Measurements from ENCODE around the gene DHDH.

The DHDH gene

DNA sequence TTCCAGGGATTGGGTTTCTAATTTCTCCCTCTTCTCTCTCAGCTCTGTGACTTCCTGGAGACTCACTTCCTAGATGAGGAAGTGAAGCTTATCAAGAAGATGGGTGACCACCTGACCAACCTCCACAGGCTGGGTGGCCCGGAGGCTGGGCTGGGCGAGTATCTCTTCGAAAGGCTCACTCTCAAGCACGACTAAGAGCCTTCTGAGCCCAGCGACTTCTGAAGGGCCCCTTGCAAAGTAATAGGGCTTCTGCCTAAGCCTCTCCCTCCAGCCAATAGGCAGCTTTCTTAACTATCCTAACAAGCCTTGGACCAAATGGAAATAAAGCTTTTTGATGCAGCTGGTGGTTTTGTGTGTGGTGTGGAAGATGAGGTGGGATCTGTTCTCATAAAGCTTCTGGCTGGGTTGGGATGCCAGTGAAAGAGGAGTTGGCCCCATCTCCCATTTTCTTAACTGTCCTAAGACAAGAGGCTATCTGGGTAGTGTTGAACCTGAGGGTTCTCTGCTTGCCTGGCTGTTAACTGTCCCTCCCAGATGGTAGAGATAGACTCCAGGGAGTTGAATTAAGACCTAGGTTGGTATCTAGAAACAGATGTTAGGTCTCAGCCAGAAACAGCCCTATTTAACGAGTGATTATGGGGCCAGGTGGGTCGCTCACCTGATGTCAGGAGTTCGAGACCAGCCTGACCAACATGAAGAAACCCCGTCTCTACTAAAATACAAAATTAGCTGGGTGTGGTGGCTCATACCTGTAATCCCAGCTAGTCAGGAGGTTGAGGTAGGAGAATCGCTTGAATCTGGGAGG lies 33.2 kb downstream of the DHDH start:
- DNase-seq (ENCODE audit: low spot score), result peak; percentile 63

DNA sequence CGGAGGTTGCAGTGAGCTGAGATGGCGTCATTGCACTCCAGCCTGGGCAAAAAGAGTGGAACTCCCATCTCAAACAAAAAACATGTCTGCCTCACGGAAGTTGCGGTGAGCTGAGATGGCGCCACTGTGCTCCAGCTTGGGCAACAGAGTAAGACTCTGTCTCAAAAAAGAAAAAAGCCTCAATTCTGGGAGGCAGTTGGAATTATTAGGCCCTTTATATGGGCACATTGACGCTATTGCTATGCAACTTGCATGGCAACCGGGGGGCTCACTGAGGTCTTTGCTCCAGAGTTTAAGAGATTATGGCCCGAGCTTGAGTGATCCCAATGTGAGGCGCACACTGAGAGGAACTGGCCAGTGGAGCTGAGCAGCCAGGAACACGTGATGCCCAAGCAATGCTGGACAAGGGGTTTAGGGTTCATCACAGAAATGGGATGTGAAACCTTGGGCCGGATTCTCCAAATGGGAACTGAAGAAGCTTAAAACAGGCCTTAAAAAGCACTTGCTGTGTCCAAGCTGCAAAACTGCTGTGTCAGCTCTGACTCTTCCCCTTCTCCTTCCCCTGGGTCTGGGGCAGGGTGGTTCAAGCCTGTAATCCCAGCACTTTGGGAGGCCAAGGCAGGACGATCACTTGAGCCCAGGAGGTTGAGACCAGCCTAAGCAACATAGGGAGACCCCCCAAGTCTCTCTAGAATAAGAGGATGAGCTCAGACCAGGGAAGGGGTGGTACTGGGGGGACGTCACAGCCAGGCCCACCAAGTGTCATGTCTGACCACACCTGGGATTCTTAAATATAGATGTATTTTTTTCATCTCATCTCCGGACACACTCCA lies 34.1 kb downstream of the DHDH start:
- DNase-seq (ENCODE audit: low spot score), result peak; percentile 52

DNA sequence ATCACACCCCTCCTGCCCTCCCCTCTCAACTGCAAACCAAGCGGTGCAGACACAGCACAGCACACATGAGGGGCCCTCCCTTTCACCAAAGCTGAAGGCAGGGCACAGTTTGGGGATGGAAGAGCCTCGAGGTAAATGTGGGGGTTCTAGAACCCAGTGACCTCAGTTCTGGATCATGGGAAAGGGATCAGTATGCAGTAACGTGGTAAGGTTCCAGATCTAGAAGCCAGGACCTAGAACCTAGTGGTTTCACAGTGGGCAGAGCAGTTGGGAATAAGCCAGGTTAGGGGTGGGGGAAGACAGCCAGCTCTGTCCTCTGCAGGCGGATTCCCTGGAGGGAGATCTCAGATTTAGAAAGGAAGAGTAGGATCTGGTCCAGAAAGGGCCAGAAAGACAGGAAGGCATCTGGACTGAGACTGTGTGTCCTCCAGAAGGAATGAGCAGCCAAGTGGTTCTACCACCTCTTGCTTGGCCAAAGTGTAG lies 34.7 kb downstream of the DHDH start:
- no peak for DNase-seq (ENCODE audit: low spot score)

DNA sequence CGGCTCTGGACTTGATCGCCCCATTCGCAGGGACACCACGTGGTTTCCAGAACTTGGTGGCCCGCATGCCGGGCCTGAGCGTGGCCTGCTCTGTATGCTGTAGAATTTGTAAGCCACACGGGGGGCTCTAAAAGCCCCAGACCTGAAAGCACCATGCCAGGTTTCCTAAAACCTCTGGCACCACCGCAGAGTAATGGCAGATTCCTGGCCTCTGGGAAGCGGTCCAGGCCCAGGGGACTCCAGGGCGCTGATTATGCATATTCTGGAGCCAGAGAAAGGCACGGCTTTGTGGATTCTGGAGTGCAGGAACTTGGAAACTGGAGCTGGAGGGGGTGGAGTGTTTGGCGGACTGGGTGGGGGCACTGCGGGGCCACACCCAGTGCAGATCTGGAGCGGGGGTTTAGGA lies 35.3 kb downstream of the DHDH start:
- DNase-seq (ENCODE audit: low spot score), result no peak

DNA sequence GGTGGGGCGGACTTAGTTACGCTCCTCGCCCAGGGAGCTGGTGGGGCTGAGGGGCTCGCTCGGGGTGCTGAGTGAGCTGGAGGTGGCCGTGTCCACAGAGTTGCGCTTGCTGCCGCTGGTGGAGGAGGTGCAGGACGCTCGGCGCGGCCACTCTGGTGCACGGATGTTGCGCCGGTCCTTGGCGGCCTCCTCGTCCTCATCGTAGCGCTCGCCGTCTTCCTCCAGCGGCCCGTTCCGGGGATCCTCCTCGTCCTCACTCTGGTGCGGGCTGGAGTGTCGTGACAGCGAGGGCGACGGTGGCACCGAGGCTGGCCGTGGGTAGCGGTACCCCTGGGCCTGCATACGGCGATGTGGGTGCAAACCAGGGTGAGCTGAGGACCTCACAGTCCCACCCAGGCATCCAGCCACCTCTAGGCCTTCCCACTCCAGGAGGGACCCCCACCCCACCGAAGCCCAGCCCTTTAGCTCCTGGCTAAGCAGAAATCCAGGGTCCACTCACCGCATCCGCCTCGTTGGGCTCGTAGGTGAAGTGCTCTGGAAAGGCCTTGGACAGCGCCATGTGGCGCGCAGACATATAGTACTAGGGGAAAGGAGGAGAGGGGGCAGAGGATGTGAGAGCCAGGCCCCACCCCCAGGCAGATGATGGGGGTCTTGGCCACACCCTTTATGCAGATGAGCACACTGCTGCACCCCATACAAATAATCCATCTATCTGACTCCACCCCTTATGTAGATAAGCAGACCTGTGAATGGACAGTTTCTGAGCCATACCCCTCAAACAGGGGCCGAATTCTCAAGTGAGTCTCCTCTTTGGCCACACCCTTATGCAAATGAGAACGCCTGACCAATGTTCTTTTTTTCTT lies 36.0 kb downstream of the DHDH start:
- peak; percentile 61 for DNase-seq (ENCODE audit: low spot score)

DNA sequence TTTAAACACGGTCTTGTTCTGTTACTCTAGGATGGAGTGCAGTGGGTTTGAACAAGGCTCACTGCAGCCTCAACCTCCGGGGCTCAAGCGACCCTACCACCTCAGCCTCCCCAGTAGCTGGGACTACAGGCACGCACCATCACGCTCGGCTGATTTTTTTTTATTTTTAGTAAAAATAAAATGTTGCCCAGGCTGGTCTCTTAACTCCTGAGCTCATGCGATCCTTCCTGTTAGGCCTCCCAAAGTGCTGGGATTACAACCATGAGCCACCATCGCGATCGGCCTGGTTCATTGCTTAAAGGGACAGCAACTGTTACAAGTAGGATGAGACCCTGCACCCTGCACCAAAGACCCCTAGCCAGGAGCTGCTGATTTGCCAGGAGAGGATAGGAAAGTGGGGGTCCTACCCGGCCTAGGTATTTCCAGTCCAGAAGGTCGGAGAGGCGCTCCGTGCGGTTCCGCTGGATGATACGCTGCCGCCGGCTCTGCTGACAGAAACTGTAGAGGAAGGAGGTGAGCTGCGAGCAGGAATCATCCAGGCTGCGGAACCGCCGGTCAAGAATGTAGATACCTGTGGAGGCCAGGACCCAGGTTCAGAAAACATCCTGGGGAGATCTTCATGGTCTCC lies 36.8 kb downstream of the DHDH start:
- DNase-seq (ENCODE audit: low spot score), result no peak

DNA sequence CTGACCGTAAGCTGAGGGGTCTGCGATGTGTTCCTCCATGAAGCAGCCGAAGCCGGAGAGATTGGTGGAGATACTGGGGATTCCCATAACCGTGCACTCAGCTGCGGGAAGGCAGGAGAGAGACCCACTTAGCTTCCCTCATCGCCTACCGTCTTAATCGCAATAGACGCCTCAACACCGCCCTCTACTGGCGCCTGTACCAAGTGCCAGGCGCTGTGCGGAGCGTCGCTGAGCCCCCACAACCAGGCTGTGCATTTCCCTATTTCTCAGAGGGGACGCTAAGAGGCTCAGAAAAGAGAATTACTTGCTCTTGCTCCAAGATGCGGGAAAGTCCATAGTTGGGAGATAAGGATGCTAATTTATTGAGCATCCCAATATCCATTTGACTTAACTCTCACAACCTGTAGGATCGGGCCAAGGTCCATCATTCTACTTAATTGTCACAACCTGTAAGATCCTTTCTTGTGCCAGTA lies 37.5 kb downstream of the DHDH start:
- DNase-seq (ENCODE audit: low spot score), result peak; percentile 92

DNA sequence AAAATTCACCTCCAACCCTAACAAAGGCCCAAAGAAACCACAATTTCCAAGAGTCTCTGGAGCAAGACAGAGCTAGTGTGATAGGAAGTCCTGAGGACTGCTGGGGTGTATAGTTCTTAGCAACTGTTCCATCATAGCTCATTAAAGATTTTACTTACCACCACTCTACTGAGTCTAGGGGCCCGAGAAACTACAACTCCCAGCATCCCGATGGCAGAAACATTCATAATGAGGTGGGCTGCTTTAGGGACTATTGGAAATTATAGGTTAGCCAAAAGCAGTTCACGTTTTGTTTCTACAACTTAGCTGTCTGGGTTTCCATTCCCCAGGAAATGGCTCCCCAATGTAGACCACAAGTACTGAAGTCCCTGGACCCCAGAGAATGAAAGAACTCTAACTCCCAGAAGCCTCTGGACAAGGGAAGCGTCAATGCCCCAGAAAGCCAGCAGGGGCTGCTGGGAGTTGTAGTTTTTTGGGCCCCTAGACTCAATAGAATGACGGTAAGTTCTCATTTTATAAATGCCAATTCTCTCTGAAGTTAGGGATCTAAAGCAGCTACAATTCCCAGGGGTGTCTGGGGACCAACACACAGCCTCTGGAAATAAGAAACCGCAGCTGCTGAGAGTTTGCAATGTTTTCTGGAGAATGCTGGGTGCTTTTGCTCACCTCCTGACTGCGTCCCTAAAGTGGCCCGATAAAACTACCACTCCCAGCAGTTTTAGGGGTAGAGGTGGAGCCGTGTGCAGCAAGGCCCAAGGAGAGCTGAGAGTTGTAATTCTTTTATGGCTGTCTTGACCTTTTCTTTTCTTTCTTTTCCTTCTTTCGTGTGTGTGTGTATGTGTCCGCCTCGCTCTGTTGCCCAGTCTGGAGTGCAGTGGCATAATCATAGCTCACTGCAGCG lies 42.7 kb downstream of the DHDH start:
- DNase-seq (ENCODE audit: low spot score), result peak; percentile 31

DNA sequence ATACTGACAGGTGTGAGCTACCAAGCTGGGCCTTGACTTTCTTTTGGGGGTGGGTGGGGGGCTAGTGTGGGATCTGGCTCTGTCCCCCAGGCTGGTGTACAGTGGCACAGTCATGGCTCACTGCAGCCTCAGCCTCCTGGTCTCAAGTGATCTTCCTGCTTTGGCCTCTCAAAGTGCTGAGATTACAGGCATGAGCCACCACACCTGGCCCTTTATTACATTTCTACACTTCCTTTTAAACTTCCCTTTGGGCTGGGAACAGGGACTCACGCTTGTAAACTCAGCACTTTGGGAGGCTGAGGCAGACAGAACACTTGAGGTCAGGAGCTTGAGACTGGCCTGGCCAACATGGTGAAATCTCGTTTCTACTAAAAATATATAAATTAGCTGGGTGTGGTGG lies 43.6 kb downstream of the DHDH start:
- no peak for DNase-seq (ENCODE audit: low spot score)

DNA sequence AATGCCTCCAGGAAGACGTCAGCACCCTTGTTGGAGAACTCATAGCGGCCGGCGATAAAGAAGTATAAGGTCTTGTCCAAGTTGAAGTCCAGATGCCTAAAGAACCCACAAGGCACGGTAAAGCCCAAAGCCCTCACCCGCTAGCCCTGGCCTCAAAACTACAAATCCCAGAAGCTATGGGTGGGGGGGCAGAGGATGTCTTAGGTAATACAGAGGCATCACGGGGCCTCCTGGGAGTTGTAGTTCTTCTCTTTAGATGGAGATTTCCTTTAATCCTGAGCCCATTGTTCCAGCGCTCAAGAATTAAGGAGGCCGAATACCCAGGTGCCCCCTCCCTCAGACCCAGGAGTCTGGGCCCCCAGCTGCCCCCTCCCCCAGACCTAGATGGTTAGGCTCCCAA lies 48.8 kb downstream of the DHDH start:
- no peak for DNase-seq (ENCODE audit: low spot score)

DNA sequence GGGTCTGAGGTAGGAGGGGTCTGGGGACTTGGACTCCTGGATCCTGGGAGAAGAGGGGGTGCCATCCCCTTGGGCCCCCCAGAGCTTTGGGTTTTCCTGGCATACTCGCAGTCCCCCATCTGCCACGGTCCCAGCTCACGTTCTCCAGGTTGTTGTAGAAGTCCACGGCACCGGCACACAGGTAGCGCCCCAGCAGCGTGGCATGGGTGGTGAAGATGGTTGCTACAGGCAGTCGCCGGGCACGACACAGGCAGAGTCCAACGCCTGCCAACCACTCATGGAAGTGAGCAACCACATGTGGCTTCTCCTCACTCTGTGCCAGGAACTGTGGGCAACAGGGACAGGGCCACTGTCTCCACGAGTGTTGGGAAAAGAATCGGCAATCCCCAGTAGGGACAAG lies 52.2 kb downstream of the DHDH start:
- DNase-seq (ENCODE audit: low spot score), result no peak

DNA sequence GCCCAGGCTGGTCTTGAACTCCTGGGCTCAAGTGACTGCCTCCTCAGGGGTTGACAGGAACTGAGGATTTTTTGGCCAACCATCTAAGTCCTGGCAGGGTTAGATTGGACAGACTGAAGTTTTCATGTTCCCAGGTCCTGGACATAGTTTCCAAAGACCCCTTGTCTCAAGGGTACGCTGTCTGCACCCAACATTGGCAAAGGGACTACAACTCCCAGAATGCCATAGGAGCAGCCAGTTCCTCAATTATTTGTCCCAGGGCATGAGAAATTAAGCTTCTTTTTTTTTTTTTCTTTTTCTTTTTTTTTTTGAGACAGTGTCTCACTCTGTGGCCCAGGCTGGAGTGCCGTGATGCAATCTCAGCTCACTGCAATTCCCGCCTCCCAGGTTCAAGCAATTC lies 52.7 kb downstream of the DHDH start:
- DNase-seq (ENCODE audit: low spot score), result no peak

DNA sequence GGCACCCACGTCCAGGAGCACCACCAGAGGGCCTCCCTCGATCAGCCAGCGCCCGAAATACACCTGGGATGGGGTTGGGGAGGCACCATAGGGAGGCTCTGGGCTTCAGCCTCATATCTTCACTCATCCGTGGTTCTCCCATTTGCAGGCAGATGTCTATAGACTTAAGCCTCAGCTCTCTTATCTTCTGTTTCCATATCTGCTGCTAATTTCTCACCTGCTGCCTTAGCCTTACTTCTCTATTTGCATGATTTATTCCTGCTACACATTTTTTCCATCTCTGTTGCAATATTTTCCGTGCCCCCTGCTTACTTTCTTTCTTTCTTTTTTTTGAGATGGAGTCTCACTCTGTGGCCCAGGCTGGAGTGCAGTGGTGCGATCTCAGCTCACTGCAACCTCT lies 53.8 kb downstream of the DHDH start:
- no peak for DNase-seq (ENCODE audit: low spot score)

DNA sequence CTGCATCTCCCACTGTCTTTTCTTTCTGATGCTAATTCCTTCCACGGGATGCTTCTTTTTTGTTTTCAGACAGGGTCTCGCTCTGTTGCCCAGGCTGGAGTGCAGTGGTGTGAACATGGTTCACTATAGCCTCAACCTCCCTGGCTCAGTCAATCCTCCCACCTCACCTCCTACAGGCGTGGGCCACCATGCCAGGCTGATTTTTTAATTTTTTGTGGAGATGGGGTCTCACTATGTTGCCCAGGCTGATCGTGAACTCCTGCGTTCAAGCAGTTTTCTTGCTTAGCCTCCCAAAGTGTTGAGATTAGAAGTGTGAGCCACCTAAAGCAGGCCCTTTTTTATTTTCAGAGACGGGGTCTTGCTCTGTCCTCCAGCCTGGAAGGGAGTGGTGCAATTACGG lies 54.8 kb downstream of the DHDH start:
- DNase-seq (ENCODE audit: low spot score), result no peak

DNA sequence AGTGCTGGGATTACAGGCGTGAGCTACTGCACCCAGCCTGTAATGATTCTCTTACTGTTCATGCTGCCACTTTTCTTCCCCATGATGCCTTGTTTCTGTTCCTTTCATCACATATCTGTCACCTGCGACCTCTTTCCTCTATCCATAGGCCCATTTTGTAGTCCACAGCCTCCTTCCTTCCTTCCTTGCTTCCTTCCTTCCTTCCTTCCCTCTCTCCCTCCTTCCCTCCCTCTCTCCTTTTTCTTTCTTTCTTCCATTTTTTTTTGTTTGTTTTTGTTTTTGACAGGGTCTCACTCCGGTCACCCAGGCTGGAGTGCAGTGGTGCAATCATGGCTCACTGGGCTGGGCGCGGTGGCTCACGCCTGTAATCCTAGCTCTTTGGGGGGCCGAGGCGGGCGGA lies 55.4 kb downstream of the DHDH start:
- no peak for DNase-seq (ENCODE audit: low spot score)

DNA sequence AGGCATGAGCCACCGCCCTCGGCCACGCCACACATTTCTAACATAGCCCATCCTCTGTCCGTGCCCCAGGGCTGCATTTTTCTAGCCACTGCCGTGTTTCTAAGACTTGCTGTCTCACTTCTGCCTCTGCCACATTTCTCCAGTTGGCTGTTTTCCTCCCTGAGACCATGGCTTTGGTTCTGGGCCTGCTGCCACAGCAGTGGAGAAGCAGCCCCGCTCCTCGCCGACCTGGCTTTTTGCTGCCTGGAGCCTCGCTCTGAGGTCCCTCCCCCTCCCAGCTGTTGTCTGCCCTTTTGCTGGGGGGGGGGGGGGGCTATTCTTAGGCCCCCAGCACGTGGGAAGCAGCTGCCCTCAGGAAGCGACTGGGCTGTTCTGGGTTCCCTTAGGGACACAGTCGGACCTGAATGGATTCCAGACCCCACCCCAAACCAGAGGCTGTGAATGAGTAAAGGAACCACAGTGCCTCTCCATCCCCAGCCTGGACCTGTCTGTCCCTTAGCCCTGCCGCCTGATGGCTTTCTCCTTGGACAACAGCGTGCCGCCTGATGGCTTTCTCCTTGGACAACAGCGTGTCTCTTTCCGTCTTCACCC lies 56.3 kb downstream of the DHDH start:
- DNase-seq (ENCODE audit: low spot score), result no peak

DNA sequence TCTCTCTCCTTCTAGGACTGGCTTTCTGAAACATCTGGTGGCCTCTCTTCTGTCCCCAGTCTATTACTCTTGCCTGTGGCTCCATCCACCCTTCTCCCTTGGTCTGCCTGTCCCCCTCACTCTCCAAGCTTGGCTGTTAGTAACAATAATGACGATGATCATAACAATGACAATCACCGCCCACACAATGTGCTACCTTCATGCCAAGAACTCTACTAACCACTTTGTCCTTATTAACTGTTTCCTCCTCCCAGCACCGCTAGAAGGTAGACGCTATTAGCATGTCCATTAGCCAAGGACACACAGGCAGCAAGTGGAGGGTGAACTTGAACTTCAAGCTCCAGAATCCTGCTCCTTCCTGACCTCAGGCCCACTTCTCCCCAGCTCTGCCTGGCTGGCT lies 56.9 kb downstream of the DHDH start:
- no peak for DNase-seq (ENCODE audit: low spot score)

DNA sequence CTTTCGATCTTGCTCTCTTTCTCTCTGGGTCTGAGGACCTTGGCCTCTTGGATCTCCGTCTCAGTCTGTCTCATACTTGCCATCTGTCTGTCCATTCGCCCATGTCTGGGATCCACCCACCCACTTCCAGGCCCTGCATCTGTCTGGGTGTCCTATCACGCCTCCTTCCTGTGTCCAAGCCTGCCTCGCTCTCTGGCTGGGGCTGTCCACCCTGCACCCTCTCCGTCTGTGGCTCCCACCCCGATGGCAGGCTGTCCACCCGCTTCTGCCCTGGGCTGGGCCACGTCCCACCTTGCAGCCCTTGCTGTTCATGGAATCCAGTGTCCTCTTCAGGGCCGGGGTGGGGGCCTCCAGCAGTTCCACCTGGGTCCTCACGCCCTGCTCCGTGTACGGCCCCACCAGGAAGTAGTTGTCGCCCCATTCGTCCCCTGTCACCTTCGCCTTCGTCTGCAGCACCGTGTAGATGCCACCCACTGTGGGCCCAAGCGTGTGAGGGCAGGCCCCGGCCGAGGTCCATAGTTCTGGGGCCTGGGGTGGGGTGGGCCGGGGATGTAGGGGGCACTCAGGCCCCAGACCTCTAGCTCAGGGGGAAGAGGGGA lies 57.6 kb downstream of the DHDH start:
- no peak for DNase-seq (ENCODE audit: low spot score)

DNA sequence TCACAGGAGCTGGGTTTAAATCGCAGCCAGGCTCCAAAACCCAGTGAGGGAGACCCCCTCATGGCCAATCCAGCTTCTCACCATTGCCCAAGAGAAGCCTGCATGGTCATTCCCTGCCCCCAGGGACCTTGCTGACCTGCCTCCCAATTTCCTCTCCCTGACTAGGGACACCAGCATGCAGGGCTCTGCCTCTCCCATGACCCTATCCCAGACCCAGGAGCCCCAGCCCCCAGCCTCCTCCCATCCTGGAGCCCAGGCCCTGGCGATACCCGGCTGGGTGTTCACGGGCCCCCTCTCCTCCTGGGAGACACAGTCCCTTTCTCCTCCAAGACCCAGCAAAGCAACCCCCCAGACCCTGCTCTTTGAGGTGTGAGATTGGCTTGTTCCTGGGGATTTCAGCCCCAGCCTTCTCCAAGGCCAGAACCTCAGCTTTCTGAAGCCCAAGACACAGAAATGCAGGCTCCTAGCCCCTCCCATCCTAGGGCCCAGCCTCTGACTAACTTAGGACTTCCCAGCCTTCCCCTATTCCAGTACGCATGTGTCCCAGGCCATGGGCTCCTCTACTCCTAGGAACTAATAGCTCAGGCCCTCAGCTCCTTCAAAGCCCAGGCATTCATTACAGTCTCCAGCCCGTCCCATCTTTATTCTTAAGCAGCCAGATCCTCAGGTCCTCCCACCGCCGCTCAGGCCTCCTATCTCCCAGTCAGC lies 58.5 kb downstream of the DHDH start:
- no peak for DNase-seq (ENCODE audit: low spot score)

All from hematopoietic multipotent progenitor cell treated with erythropoietin and hydrocortisone succinate and interleukin-3 and kit ligand, for 17 days (in vitro differentiated cells).